ENCODE results near the gene UMODL1.

Gene UMODL1

DNA sequence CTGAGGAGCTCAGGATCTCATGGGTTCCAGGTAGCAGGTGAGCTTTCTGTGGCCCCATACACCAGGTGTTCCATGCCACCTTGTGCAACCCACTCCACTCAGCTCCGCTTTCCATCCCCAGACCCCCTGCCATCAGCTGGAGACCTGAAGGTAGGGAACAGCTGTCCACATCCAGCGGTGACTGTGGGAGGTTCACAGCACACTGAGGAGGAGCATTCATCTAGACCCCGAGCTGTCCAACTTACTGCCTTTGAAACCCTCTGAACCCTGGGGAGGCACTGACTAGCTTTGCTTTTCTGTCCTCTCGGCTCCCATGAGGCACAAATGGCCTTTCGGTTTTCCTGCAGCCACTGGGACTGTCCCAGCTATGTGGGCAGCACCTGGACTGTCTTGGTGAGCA is 119.9 kb downstream of the UMODL1 start:
- DNase-seq (ENCODE audit: low read depth in 2 of 2): no peak

GRCh38 chr21:42191696-42192595 is 120.8 kb downstream of the UMODL1 start:
- DNase-seq (ENCODE audit: low read depth in 2 of 2): no peak

Data from stimulated activated CD4-positive, alpha-beta T cell treated with anti-CD3 and anti-CD28 coated beads, Interleukin-15, amount 100 ng/mL, for 48 hours (primary cell).